HG03558 (cell line): ENCODE measurements around the gene ZNF544.
A peak's percentile ranks its signal among the peaks of the same experiment; 100 is the strongest.
"Not testable (repeated sequence)": the region's sequence is repeated elsewhere in the genome, so short reads cannot be mapped to it uniquely, and the experiment has no call there.

Source experiments
- ATAC-seq: cut with Tn5 transposase; IDR thresholded peaks from one replicate; pipeline ENCODE4 v1.9.1; 2021; ENCODE audit warnings: moderate number of reproducible peaks; ENCODE audit not compliant: unreplicated experiment; ENCODE audit errors: extremely low read depth

Gene ZNF544

DNA sequence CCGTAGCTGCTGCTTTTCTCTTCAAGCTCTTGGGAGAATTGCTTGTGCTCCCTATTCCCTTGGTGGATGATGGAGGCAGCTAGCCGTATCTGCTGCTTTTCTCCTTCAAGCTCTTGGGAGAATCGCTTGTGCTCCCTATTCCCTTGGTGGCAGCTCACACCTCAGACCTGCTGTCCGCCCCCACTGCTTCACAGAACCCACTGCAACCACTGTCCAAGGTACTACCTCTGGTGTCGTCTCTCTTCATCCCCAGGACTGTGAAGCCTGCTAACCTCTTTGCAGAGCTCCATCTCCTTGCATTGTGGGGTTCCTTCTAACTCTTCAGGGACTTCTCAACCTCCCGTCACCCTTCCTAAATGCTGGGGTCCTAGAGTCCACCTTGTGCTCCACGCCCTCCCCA lies 71.9 kb downstream of the ZNF544 start:
- ATAC-seq, result no peak

DNA sequence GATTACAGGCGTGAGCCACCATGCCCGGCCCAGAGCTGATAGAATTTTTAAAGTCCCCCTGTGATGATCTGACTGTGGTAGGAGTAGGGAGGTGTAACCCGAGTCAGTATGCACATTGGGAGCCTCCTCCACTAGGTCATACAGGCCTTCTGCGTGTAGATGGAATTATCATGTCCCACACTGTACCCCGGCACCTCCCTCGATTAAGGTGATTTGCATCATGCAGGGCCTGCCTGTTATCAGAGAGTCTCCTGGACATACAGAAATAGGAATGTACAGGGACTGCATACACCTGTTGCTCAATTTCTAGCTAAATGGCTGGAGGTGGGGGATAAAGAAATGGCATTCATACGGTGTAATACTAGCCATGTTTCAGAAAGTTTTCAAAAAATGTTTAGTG lies 75.5 kb downstream of the ZNF544 start:
- ATAC-seq, result no peak

DNA sequence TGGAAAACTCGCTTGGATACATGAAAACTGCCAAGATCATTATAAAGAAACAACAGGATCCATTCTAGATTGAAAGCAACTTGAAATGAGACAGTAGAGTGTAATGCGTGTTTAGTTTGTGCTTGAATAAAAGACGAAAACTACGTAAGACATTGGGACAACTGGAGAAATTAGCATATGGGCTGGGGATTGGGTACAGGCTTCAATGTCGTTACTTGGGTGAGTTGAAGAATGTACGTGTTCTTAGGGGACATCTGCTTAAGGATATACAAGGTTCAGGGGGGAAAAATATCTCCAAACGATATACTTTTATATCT lies 76.0 kb downstream of the ZNF544 start:
- no peak for ATAC-seq

DNA sequence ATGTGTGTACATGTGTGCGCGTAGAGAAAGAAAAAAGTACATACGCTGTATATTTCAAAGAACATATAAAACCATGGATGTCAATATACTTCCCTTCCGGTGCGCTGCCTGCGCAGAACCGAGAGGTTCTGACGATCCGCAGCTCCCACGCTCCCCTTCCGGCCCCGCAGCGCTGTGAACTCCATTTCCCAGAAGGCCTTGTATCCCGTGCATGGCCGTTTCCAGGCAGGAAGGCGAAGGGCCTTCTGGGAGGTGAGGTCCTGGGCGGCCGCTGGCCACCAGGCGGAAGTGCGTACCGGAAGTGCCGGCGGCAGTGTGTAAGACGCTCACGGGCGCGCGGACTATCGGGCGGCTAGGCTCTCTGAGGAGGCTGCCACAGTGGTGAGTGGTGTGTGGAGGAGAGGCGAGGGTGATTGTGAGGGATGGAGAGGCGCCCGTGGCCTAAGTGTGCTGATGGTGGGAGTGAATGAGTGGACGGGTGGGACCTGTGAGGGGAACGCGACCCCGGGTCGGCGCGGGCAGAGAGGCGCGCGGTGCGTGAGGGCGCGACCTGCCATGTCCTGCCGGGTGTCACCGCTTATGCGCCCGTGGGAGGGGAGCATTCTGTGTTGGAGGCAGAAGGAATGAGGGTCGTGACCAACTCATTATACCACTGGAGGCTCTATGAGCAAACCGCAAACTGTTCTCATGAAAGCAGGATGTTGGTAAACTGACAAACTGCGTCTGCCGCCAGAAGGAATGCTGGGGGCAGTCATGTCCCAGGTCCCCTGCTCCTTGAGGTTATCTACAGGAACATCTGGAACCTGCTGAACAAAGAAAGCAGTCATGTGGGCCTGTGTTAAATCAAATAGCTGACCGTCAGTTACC lies 76.6 kb downstream of the ZNF544 start, which contains the start of gene ERVK3-1:
ERVK3-1 (plus strand) TSS at position 313 of the 867 bp plus-strand sequence. CDS start 6,792 bp downstream, outside the sequence.
- peak; percentile 90 for ATAC-seq

DNA sequence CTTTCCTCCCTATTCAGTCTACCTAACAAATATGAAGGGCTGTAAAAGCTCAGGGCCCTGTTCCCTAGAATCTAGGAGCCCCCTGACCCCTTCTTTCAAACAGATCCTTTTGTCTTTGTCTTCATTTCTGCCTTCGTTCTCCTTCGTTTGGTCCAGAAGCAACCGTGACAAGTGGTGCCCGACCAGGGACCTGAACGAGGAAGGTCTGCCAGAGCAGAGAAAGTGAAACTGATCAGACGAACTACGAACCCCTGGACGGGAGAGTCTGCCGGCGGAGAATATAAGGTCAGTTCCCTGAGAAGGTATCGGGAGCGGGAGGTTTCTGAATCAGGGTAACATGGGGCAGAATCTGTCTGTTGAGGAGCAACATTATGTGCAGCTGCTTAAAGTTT lies 77.2 kb downstream of the ZNF544 start:
- no peak for ATAC-seq

DNA sequence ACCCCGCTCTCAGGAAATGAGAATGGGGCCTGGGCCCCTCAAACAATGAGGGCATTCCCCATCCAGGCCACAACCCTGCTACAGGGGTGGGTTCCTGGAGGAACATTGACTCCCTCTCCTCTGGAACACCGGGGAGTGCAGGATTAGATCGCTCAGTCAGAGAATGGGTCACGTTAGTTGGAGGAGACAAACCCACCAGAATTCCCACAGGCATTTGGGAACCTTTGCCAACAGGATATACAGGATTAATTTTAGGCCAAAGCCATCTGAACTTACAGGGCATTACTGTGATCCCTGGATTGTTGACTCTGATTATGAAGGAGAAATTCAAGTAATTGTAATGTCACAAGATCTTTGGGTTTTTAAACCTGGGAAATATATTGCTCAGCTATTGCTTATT lies 79.0 kb downstream of the ZNF544 start:
- no peak for ATAC-seq

DNA sequence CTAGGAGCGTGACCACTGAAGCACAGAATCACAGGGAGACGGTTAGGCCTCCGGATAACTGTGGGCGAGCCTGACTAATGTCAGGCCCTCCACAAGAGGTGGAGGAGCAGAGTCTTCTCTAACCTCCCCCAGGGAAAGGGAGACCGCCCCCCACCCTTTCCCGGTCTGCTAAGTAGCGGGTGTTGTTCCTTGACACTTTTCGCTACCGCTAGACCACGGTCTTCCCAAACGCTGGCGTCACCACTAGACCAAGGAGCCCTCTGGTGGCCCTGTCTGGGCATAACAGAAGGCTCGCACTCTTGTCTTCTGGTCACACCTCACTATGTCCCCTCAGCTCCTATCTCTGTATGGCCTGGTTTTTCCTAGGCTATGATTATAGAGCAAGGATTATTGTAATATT lies 82.0 kb downstream of the ZNF544 start:
- ATAC-seq, result not testable (repeated sequence)

DNA sequence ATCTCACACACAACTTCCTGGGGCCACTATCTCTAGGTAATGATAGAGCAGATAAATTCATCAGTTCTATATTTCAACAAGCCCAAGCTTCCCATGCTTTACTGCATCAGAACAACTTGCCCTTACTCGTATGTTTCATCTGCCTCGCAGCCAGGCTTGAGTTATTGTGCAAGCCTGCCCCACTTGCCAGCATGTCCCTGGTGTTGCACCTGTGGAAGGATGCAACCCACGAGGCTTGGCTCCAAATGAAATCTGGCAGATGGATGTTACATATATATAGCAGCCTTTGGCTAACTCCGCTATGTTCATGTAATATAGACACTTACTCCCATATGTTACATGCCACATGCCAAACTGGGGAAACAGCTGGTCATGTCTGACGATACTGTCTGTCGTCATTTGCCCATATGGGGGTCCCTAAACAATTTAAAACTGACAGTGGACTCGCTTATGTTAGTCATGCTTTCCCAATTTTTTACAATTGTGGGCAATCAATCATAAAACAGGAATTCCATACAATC lies 82.7 kb downstream of the ZNF544 start:
- ATAC-seq, result no peak
